Mammary epithelial cell (primary cell): Measurements from ENCODE around the gene SPACA5B.

Experiments
- CTCF ChIP-seq, 2 donors: IDR thresholded peaks in 1 of 2; conservative IDR thresholded peaks in 1 of 2; 2 replicates each; pipeline ENCODE4 v1.5.1; 2011 to 2012; ENCODE audit warnings: inconsistent platforms in 2 of 2, low read length in 2 of 2, mild to moderate bottlenecking in 2 of 2, control low read depth in 1 of 2, low read depth in 1 of 2; ENCODE audit not compliant: insufficient read depth in 1 of 2; ENCODE audit errors: extremely low read depth in 1 of 2
- EZH2 ChIP-seq: IDR thresholded peaks from 2 replicates; pipeline ENCODE4 v1.6.1; 2012; ENCODE audit warnings: low read length, inconsistent platforms, borderline replicate concordance

DNA sequence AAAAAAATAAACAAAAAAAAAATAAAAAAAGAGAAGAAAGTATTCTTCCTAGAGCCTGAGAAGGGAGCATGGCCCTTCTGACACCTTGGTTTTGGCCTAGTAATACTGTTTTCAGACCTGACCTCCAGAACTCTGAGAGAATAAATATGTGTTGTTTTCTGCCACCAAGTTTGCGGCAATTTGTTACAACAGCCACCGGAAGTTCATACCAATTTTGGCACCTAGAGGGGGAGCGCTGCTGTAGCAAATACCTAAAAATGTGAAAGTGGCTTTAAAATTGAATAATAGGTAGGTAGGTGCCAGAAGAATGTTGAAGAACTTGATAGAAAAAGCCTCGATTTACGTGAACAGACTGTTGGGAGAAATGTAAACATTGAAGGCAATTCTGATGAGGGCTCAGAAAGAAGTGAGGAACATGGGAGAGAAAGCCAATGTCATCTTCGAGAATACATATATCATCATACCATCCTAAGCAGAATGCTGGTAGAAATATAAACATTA, 27.5 kb upstream of the SPACA5B start:
- no peak for TF ChIP-seq CTCF (conservative IDR thresholded peaks at IDR 0.05 in 1 of 2, IDR thresholded peaks at IDR 0.05 in 1 of 2; ENCODE audit: extremely low read depth in 1 of 2, insufficient read depth in 1 of 2, low read depth in 1 of 2, low read length in 2 of 2)
- no peak for TF ChIP-seq EZH2
